GM12872 (cell line): Measurements from ENCODE around the gene S100A9.

Source experiments
- TF ChIP-seq, protein P1 (sequence below): IDR thresholded peaks from 3 replicates; pipeline ENCODE4 v1.5.1; 2011; ENCODE audit warnings: low read depth, mild to moderate bottlenecking, low read length, moderate library complexity; ENCODE audit not compliant: insufficient read depth

The S100A9 gene

DNA sequence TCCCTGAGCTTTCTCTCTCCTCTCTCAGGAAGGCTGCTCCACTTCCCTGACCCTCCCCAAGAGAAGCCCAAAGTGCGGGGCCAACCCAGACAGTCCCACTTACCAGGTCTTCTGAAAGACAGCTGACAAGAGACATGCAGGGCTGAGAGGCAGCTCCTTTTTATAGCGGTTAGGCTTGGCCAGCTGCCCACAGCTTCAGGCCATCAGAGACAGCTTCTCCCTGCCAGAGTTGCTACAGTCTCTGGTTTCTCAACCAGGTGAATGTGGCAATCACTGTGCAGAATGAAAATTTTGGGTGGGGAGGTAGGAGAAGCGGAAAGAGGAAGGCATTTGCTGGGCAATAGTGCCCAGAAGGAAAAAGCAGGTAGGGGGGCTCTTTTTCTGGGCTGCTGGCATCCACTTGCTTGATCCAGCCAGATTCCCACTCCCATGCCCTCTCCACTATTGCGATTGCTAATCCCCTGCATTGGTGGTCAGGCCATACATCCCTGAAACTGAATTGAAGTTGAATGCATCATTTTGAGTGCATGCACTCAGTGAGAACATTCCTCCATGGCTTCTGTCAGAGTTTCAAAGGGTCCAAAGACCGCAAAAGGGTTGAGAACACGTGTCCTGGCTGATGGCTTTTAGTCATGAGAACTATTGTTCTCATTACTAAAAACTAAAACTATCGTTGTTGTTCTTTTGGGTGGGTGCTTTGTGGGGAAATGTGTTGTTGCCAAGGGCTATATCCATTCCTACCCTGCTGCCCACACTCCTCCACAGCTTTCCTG lies 33.5 kb downstream of the S100A9 start, which contains the start of gene S100A8:
Gene S100A8 (minus strand): TSS at position 136 of the 773 bp plus-strand sequence. CDS start 538 bp downstream, outside the sequence.
- TF ChIP-seq, protein P1, sequence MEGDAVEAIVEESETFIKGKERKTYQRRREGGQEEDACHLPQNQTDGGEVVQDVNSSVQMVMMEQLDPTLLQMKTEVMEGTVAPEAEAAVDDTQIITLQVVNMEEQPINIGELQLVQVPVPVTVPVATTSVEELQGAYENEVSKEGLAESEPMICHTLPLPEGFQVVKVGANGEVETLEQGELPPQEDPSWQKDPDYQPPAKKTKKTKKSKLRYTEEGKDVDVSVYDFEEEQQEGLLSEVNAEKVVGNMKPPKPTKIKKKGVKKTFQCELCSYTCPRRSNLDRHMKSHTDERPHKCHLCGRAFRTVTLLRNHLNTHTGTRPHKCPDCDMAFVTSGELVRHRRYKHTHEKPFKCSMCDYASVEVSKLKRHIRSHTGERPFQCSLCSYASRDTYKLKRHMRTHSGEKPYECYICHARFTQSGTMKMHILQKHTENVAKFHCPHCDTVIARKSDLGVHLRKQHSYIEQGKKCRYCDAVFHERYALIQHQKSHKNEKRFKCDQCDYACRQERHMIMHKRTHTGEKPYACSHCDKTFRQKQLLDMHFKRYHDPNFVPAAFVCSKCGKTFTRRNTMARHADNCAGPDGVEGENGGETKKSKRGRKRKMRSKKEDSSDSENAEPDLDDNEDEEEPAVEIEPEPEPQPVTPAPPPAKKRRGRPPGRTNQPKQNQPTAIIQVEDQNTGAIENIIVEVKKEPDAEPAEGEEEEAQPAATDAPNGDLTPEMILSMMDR = no peak

DNA sequence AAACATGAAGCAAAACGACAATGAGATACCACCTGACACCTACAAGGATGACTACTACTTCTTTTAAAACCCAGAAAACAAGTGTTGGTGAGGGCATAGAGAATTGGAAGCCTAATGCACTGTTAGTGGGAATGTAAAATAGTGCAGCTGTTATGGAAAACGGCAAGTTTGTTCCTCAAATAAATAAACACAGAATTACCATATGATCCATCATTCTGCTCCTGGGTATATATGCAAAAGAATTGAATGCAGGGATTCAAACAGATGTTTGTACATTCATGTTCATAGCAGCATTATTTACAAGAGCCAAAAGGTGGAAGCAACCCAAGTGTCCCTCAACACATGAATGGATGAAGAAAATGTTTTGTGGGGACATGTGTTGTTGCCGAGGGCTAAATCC lies 34.6 kb downstream of the S100A9 start:
- TF ChIP-seq, protein P1 = no peak

DNA sequence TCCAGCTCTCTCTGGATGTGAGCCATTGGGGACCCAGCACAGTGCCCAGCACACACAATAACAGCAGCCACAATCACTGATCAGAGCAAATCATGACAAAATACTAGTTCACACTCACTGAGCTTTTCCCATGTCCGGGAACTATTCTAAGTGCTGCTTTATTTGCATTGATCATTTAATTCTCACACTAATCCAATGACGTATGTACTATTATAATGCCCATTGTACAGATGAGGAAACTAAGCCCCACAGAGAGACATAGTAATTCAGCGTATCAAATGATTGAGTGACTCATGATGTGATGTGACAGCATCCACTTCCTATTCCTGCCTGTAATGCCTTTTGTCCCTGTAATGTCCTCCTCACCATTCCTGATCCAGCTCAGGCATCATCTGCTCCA lies 35.2 kb downstream of the S100A9 start:
- TF ChIP-seq, protein P1 = no peak

DNA sequence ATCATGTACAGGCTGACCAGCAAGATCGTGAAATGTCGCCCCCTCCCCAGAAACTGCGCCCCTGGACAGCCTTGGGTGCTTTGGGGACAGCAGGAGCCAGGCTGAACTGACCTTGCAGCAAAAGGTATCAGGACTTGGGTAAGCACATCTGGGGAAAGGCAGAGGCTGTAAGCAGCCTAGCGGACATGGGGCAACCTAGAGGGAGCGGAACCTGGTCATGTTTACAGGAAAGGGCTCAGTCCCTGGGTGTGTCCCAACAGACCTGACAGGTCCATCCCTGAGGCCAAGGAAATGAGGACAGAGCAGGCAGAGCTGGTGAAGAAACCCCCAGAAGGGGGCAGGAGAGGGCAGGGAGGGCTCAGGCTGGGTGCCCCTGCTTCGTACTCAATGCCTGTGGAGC lies 36.3 kb downstream of the S100A9 start:
- TF ChIP-seq, protein P1 = 0 out of 3 replicates have a peak, but pooled peaks have one; percentile 14

DNA sequence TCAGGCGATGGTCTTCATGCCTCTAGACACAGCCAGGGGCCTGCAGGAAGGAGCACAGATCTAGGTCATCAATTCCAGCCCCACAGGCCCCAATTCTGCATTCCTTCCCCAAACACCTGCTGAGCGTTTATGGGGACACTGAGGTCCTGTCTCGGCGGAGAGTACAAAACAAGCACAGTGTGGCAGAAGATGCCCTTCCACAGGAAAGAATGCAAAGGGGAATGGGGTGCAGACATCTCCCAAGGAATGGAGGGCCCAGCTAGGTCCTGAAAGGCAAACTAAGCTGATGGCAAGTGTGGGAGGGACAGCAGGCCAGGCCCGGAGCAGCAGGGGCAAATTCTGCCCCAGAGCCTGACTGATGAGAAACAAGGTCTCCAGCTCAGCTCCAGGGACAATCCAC lies 36.7 kb downstream of the S100A9 start:
- TF ChIP-seq, protein P1 = no peak

DNA sequence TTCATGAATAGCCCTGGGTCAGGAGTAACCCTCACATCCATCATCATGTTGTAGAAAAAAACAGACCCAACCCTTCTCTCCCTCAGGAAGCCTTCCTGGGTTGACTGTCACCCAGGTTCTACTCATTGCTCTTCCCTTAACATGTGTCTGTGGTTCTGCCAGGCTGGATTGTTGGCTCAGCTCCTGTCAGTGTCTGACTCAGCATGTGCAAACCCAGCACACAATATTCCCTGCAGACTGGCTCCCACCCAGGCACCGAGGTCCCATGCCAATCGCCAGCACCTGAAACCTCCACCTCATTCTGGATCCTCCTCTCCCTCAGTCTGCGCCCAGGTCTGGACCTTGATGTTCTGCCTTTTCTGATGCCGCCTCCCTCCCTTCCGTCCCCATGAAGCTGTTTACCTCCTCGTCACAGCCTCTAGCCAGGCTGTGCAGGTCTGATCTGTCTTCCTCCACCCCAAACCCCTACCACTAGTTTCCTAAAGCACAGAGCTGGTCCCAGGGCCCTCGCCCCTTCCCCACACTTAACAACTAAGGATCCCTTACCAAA lies 37.6 kb downstream of the S100A9 start:
- TF ChIP-seq, protein P1 = no peak

DNA sequence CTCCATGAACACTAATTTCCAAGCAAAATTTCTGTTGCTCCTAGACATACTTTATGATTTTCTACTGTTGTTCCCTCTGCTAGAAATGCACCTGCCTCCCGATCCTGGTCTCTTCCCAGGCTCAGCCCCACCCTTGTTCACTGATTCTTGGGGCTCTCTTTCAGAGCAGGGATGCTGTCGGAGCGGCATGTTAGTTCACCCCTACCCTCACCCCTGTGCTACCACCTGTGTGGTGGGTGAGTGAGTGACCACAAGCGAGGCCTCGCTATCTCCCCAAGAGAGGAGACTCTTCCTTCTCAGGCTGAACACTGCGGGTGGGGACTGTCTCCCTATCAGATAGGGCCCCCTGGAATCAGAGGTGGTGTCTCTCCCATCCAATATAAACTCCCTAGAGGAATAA lies 38.1 kb downstream of the S100A9 start:
- TF ChIP-seq, protein P1 = no peak
